ENCODE data around the gene BDKRB1.
A peak's percentile ranks its signal among the peaks of the same experiment; 100 is the strongest.

The BDKRB1 gene

DNA sequence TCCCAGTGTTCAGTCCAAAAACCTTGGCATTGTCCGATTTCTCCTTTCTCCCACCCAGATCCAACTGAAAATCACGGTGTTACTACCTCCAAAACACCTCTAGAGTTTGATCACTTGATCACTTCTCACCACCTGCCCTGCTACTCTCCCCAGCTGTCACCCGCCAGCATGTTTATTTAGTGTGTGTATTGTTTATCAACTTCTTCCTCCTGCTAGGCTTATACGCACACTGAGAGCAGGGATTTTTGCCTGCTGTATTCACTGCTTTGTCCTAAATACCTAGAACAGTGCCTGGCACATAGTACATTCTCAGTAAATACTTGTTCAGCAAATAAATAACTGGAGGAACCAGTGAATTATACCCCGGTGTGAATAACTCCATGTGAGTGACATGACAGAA lies 5.0 kb downstream of the BDKRB1 start:
- no peak overlapping the region for H3K4me2 ChIP-seq (ENCODE audit: low read depth, low read length, poor library complexity, severe bottlenecking)
- H4K20me1 ChIP-seq (ENCODE audit: low read depth, low read length) = no peaks in the 10 kb centered on the region
- H3K36me3 ChIP-seq (ENCODE audit: low read length) = no peaks in the 10 kb centered on the region
- H3K27me3 ChIP-seq (ENCODE audit: low read length) = no peaks in the 10 kb centered on the region
- H3F3A ChIP-seq (ENCODE audit: insufficient read depth) = no peaks in the 10 kb centered on the region
- no peak overlapping the region for H3K9ac ChIP-seq (ENCODE audit: low read length)
- H3K79me2 ChIP-seq (ENCODE audit: insufficient read depth, low read length) = no peaks in the 10 kb centered on the region
- H3K9me3 ChIP-seq (ENCODE audit: insufficient read depth, low read length) = no peaks in the 10 kb centered on the region
- no peak for TF ChIP-seq EZH2phosphoT487 (conservative IDR thresholded peaks at IDR 0.05; ENCODE audit: low read length)
- TF ChIP-seq, protein P1, sequence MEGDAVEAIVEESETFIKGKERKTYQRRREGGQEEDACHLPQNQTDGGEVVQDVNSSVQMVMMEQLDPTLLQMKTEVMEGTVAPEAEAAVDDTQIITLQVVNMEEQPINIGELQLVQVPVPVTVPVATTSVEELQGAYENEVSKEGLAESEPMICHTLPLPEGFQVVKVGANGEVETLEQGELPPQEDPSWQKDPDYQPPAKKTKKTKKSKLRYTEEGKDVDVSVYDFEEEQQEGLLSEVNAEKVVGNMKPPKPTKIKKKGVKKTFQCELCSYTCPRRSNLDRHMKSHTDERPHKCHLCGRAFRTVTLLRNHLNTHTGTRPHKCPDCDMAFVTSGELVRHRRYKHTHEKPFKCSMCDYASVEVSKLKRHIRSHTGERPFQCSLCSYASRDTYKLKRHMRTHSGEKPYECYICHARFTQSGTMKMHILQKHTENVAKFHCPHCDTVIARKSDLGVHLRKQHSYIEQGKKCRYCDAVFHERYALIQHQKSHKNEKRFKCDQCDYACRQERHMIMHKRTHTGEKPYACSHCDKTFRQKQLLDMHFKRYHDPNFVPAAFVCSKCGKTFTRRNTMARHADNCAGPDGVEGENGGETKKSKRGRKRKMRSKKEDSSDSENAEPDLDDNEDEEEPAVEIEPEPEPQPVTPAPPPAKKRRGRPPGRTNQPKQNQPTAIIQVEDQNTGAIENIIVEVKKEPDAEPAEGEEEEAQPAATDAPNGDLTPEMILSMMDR (IDR thresholded peaks at IDR 0.05; ENCODE audit: insufficient read depth, low read length, poor library complexity, severe bottlenecking) = no peak
- no peak overlapping the region for H2AFZ ChIP-seq (ENCODE audit: low read depth, low read length, severe bottlenecking)
- H3K9me2 ChIP-seq (replicated peaks; ENCODE audit: insufficient read depth, low read length) = no peaks in the 10 kb centered on the region
- no peak overlapping the region for H3K4me3 ChIP-seq (ENCODE audit: insufficient read depth, low read length, poor library complexity, severe bottlenecking)
- H3K27ac ChIP-seq (ENCODE audit: low read depth, low read length) = no peak overlapping the region

DNA sequence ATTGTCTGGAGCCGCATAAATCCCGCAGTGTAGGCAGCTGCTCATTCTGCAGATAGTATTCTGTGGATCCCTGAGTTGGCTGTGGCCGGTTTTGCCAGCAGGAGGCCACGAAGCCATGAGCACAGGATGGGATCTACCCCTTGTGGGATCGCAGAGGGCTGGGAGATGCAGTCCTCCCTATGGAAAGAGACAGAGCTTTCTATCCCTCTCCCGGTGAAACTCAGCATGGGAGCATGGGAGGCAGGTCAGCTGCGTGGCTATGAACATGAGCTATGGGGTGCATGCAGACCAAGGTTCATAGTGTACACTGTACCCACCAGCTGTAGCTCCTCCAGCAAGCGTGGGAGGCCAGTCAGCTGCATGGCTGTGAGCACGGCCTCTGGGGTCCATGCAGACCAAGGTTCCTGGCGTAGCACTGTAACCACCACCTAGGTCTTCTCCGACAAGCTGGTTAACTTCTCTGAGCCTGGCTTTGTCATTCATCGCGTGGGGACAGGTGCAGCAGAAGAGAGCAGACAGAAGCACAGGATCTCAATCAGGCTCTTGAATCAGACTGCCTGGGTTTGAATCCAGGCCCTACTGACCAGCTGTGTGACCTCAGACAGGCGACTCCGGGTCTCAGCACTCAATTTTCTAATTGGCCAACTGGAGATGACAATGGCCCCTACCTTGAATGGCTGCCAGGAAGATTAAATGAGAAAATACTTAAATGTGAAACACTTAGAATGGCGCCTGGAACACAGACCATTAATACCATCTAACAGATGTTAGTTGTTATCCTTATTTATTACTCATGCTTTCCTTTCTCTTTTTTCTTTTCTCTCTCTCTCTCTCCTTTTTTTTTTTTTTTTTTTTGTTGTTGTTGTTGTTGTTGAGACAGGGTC lies 6.0 kb downstream of the BDKRB1 start:
- no peak for TF ChIP-seq EZH2phosphoT487 (conservative IDR thresholded peaks at IDR 0.05; ENCODE audit: low read length)
- TF ChIP-seq, protein P1 (IDR thresholded peaks at IDR 0.05; ENCODE audit: insufficient read depth, low read length, poor library complexity, severe bottlenecking) = no peak
- no peaks in the 10 kb centered on the region for H3K9me2 ChIP-seq (replicated peaks; ENCODE audit: insufficient read depth, low read length)
- H4K20me1 ChIP-seq (ENCODE audit: low read depth, low read length) = no peaks in the 10 kb centered on the region
- no peak overlapping the region for H3K9ac ChIP-seq (ENCODE audit: low read length)
- H3K4me3 ChIP-seq (ENCODE audit: insufficient read depth, low read length, poor library complexity, severe bottlenecking) = no peak overlapping the region
- no peak overlapping the region for H2AFZ ChIP-seq (ENCODE audit: low read depth, low read length, severe bottlenecking)
- H3K9me3 ChIP-seq (ENCODE audit: insufficient read depth, low read length) = no peaks in the 10 kb centered on the region
- H3K4me2 ChIP-seq (ENCODE audit: low read depth, low read length, poor library complexity, severe bottlenecking) = no peak overlapping the region
- H3K27me3 ChIP-seq (ENCODE audit: low read length) = no peaks in the 10 kb centered on the region
- no peak overlapping the region for H3K27ac ChIP-seq (ENCODE audit: low read depth, low read length)
- no peaks in the 10 kb centered on the region for H3F3A ChIP-seq (ENCODE audit: insufficient read depth)
- no peaks in the 10 kb centered on the region for H3K79me2 ChIP-seq (ENCODE audit: insufficient read depth, low read length)
- H3K36me3 ChIP-seq (ENCODE audit: low read length) = no peaks in the 10 kb centered on the region

DNA sequence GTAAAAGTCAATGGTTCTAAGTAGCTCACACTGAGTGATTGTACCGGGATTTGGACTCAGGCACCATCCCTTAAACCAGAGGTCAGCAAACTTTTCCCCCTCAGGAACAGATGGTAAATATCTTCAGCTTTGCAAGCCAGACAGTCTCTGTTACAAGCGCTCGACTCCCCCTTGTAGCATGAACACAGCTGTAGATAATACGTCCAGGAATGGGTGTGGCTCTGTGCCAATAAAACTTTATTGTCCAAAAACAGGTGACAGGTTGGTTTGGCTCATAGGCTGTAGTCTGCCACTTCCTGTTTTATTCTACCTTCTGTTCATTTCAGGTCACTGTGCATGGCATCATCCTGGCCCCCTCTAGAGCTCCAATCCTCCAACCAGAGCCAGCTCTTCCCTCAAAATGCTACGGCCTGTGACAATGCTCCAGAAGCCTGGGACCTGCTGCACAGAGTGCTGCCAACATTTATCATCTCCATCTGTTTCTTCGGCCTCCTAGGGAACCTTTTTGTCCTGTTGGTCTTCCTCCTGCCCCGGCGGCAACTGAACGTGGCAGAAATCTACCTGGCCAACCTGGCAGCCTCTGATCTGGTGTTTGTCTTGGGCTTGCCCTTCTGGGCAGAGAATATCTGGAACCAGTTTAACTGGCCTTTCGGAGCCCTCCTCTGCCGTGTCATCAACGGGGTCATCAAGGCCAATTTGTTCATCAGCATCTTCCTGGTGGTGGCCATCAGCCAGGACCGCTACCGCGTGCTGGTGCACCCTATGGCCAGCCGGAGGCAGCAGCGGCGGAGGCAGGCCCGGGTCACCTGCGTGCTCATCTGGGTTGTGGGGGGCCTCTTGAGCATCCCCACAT lies 7.6 kb downstream of the BDKRB1 start:
- peak overlapping the region; percentile 32 for H2AFZ ChIP-seq (ENCODE audit: low read depth, low read length, severe bottlenecking)
- H3K4me2 ChIP-seq (ENCODE audit: low read depth, low read length, poor library complexity, severe bottlenecking) = no peak overlapping the region
- H3K36me3 ChIP-seq (ENCODE audit: low read length) = no peaks in the 10 kb centered on the region
- no peaks in the 10 kb centered on the region for H3K9me3 ChIP-seq (ENCODE audit: insufficient read depth, low read length)
- H3K9me2 ChIP-seq (replicated peaks; ENCODE audit: insufficient read depth, low read length) = no peaks in the 10 kb centered on the region
- no peaks in the 10 kb centered on the region for H3K79me2 ChIP-seq (ENCODE audit: insufficient read depth, low read length)
- no peaks in the 10 kb centered on the region for H4K20me1 ChIP-seq (ENCODE audit: low read depth, low read length)
- no peaks in the 10 kb centered on the region for H3K27me3 ChIP-seq (ENCODE audit: low read length)
- no peak overlapping the region for H3K9ac ChIP-seq (ENCODE audit: low read length)
- H3K27ac ChIP-seq (ENCODE audit: low read depth, low read length) = no peak overlapping the region
- no peaks in the 10 kb centered on the region for H3F3A ChIP-seq (ENCODE audit: insufficient read depth)
- TF ChIP-seq EZH2phosphoT487 (conservative IDR thresholded peaks at IDR 0.05; ENCODE audit: low read length) = no peak
- no peak overlapping the region for H3K4me3 ChIP-seq (ENCODE audit: insufficient read depth, low read length, poor library complexity, severe bottlenecking)
